Measurements from ENCODE around the gene USP21. TPM values are rescaled to one million over a fixed set of nuclear protein-coding genes. Genes with fewer than 3 reads are reported as not detected.

Gene USP21
- total and polyA plus RNA-seq, 9 donors = 16.7 to 41.9 (median 36.2) TPM

GRCh38 chr1:161215076-161215475, 55.8 kb downstream of the USP21 start, which contains the start of gene FCER1G:
TSS of gene FCER1G (plus strand) at chr1:161215295. CDS start at chr1:161215322, 27 bp downstream.
- no peaks in the 10 kb centered on the region for H3K9me3 ChIP-seq
- H3K36me3 ChIP-seq = no peaks in the 10 kb centered on the region
- no peaks in the 10 kb centered on the region for H3K4me1 ChIP-seq (ENCODE audit: insufficient read depth)
- no peak for DNase-seq
- H3K27me3 ChIP-seq = no peaks in the 10 kb centered on the region
- no peak for TF ChIP-seq POLR2A (IDR thresholded peaks at IDR 0.05)
- no peak for TF ChIP-seq CTCF (IDR thresholded peaks at IDR 0.05)
- TF ChIP-seq EP300 (IDR thresholded peaks at IDR 0.05) = no peak
- H3K4me3 ChIP-seq = no peak within 1 kb of the TSS
- 81 to 84% (median 83%) methylated on average over 10 of the region's 10 CpGs for WGBS, 3 donors
- H3K27ac ChIP-seq = no peak within 1 kb of the TSS
- intact Hi-C loops (cut with DNase I) = no loop called here

Small RNAs within 50 kb of the gene (small RNA-seq; reads per million reads assigned to genes)
- not detected for gene RF01225

Other genes with a start within 250 kb of the USP21 start
- gene ITLN2, start 204.7 kb upstream of the USP21 start, total RNA-seq = 1 to 10 TPM in 6 of 7 donors, under 1 TPM in 1; 0.53 to 7.2 (median 2.1) TPM
- gene ITLN2, start 204.7 kb upstream of the USP21 start, polyA plus RNA-seq = 1 to 10 TPM; 3.4 to 7.6 TPM
- 10 to 100 TPM; 14.8 to 62.7 (median 34.9) TPM for gene F11R, start 138.3 kb upstream of the USP21 start, total RNA-seq
- gene F11R, start 138.3 kb upstream of the USP21 start, polyA plus RNA-seq = 10 to 100 TPM; 26.1 to 68.5 TPM
- 100 to 1,000 TPM in 1 of 7 donors, 10 to 100 TPM in 6; 32.6 to 200 (median 50.3) TPM for gene TSTD1, start 120.5 kb upstream of the USP21 start, total RNA-seq
- gene TSTD1, start 120.5 kb upstream of the USP21 start, polyA plus RNA-seq = 100 to 1,000 TPM in 1 of 2 donors, 10 to 100 TPM in 1; 13.6 to 107 TPM
- gene USF1, start 113.5 kb upstream of the USP21 start, total RNA-seq = 10 to 100 TPM; 28.1 to 49.6 (median 44.0) TPM
- 10 to 100 TPM; 38.8 to 54.8 TPM for gene USF1, start 113.5 kb upstream of the USP21 start, polyA plus RNA-seq
- gene ARHGAP30, start 89.6 kb upstream of the USP21 start, total RNA-seq = 1 to 10 TPM; 1.7 to 6.3 (median 2.8) TPM
- 1 to 10 TPM; 1.6 to 9.3 TPM for gene ARHGAP30, start 89.6 kb upstream of the USP21 start, polyA plus RNA-seq
- gene NECTIN4, start 69.9 kb upstream of the USP21 start, total RNA-seq = 1 to 10 TPM in 1 of 7 donors, under 1 TPM in 4, not detected in 2; 0.15 to 4.4 (median 0.26) TPM
- gene NECTIN4, start 69.9 kb upstream of the USP21 start, polyA plus RNA-seq = under 1 TPM in 1 of 2 donors, not detected in 1; 0.07 TPM
- 10 to 100 TPM in 2 of 7 donors, 1 to 10 TPM in 5; 5.5 to 23.3 (median 7.5) TPM for gene KLHDC9, start 61.1 kb upstream of the USP21 start, total RNA-seq
- gene KLHDC9, start 61.1 kb upstream of the USP21 start, polyA plus RNA-seq = 1 to 10 TPM; 7.1 to 7.3 TPM
- gene PFDN2, start 41.5 kb upstream of the USP21 start, total RNA-seq = 10 to 100 TPM; 18.1 to 54.0 (median 46.9) TPM
- gene PFDN2, start 41.5 kb upstream of the USP21 start, polyA plus RNA-seq = 10 to 100 TPM; 66.6 to 94.4 TPM
- gene NIT1, start 41.4 kb upstream of the USP21 start, total RNA-seq = 10 to 100 TPM; 25.4 to 37.1 (median 33.7) TPM
- 10 to 100 TPM; 36.7 to 37.5 TPM for gene NIT1, start 41.4 kb upstream of the USP21 start, polyA plus RNA-seq
- 10 to 100 TPM; 19.0 to 40.2 (median 38.1) TPM for gene DEDD, start 26.8 kb upstream of the USP21 start, total RNA-seq
- gene DEDD, start 26.8 kb upstream of the USP21 start, polyA plus RNA-seq = 10 to 100 TPM; 35.2 to 53.9 TPM
- 100 to 1,000 TPM in 3 of 7 donors, 10 to 100 TPM in 4; 63.2 to 111 (median 96.1) TPM for gene UFC1, start 5.5 kb upstream of the USP21 start, total RNA-seq
- 100 to 1,000 TPM; 131 to 209 TPM for gene UFC1, start 5.5 kb upstream of the USP21 start, polyA plus RNA-seq
- 10 to 100 TPM; 20.1 to 37.9 (median 24.2) TPM for gene PPOX, start 6.9 kb downstream of the USP21 start, total RNA-seq
- 10 to 100 TPM; 21.1 to 29.6 TPM for gene PPOX, start 6.9 kb downstream of the USP21 start, polyA plus RNA-seq
- gene B4GALT3, start 18.0 kb downstream of the USP21 start, total RNA-seq = 10 to 100 TPM; 23.1 to 40.6 (median 28.8) TPM
- gene B4GALT3, start 18.0 kb downstream of the USP21 start, polyA plus RNA-seq = 10 to 100 TPM; 24.2 to 44.0 TPM
- gene ADAMTS4, start 39.6 kb downstream of the USP21 start, total RNA-seq = 100 to 1,000 TPM in 4 of 7 donors, 10 to 100 TPM in 3; 40.7 to 437 (median 103) TPM
- 10 to 100 TPM in 1 of 2 donors, under 1 TPM in 1; 0.90 to 19.4 TPM for gene ADAMTS4, start 39.6 kb downstream of the USP21 start, polyA plus RNA-seq
- gene NDUFS2, start 42.9 kb downstream of the USP21 start, total RNA-seq = 100 to 1,000 TPM in 4 of 7 donors, 10 to 100 TPM in 3; 90.7 to 137 (median 105) TPM
- 100 to 1,000 TPM in 1 of 2 donors, 10 to 100 TPM in 1; 76.2 to 140 TPM for gene NDUFS2, start 42.9 kb downstream of the USP21 start, polyA plus RNA-seq
- gene FCER1G, start 55.8 kb downstream of the USP21 start, total RNA-seq = 10 to 100 TPM in 4 of 7 donors, 1 to 10 TPM in 3; 7.1 to 38.0 (median 19.3) TPM
- 100 to 1,000 TPM in 1 of 2 donors, 10 to 100 TPM in 1; 38.3 to 270 TPM for gene FCER1G, start 55.8 kb downstream of the USP21 start, polyA plus RNA-seq
- gene APOA2, start 64.1 kb downstream of the USP21 start, total RNA-seq = 1 to 10 TPM in 1 of 7 donors, under 1 TPM in 1, not detected in 5; 0.85 to 4.3 TPM
- gene APOA2, start 64.1 kb downstream of the USP21 start, polyA plus RNA-seq = not detected
- gene TOMM40L, start 66.6 kb downstream of the USP21 start, total RNA-seq = 10 to 100 TPM in 1 of 7 donors, 1 to 10 TPM in 6; 2.4 to 15.2 (median 7.5) TPM
- gene TOMM40L, start 66.6 kb downstream of the USP21 start, polyA plus RNA-seq = 10 to 100 TPM in 1 of 2 donors, 1 to 10 TPM in 1; 3.7 to 10.4 TPM
- not detected for gene NR1I3, start 78.7 kb downstream of the USP21 start, total RNA-seq
- not detected for gene NR1I3, start 78.7 kb downstream of the USP21 start, polyA plus RNA-seq
- gene PCP4L1, start 99.2 kb downstream of the USP21 start, total RNA-seq = 10 to 100 TPM in 1 of 7 donors, 1 to 10 TPM in 5, under 1 TPM in 1; 0.69 to 20.2 (median 1.7) TPM
- gene PCP4L1, start 99.2 kb downstream of the USP21 start, polyA plus RNA-seq = 1 to 10 TPM; 2.6 to 9.4 TPM
- gene MPZ, start 150.5 kb downstream of the USP21 start, total RNA-seq = 1 to 10 TPM; 1.4 to 3.8 (median 2.5) TPM
- 1 to 10 TPM; 2.3 to 9.3 TPM for gene MPZ, start 150.5 kb downstream of the USP21 start, polyA plus RNA-seq
- gene SDHC, start 154.9 kb downstream of the USP21 start, total RNA-seq = 100 to 1,000 TPM in 5 of 7 donors, 10 to 100 TPM in 2; 12.6 to 149 (median 126) TPM
- 100 to 1,000 TPM; 115 to 327 TPM for gene SDHC, start 154.9 kb downstream of the USP21 start, polyA plus RNA-seq
- 10 to 100 TPM in 1 of 7 donors, 1 to 10 TPM in 3, not detected in 3; 1.5 to 15.2 (median 2.5) TPM for gene CFAP126, start 208.4 kb downstream of the USP21 start, total RNA-seq
- under 1 TPM in 1 of 2 donors, not detected in 1; 0.11 TPM for gene CFAP126, start 208.4 kb downstream of the USP21 start, polyA plus RNA-seq

All from ovary (tissue), 9 donors.